IPS-NIHi7 (cell line): Measurements from ENCODE around the gene GGACT.
"Not testable (repeated sequence)": the region's sequence is repeated elsewhere in the genome, so short reads cannot be mapped to it uniquely, and the experiment has no call there.

Experiments
- DNase-seq: peaks from one replicate; pipeline ENCODE4 v3.0.0; 2012; ENCODE audit warnings: mixed read lengths; ENCODE audit errors: extremely low spot score

Gene GGACT

DNA sequence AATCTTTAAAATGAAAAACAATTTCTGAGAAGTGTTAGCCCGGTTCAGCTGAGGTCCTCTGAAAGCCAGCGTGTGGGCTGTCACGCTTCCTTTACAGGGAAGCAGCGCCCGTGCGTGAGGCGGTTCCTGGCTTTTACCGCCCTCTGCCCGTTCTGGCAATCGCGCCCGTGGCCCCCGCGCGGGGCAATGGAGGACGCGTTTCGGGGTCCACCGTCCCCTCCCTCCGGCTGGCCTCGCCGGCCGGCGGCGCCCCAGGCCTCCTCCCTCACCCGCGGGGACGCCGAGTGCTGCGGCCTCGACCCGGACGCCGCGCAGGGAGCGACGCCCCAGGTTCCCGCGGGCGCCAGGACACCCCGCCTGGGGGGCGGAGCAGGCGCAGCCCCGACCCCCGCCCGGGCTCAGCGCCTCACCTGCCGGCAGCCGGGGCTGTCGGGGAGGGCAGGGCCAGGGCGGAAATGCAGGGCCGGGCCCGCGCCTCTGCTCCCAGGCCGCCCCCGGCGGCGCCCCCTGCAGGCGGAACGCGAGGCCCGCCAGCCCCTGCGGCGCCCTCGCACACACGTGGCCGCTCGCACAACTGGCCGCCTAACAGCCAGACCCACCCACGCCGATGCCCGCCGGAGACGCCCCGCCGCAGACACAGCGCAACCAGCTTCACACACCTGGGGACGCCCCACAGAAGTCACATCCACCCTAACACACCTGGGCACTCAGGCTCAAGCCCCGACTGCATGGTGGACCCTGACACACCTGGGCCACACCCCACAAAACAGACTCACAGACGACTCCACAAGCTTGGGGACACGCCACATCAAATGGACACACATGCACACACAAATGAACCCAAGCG is at the start of gene GGACT:
GGACT (minus strand) TSS at position 459 of the 847 bp plus-strand sequence. CDS start 56,198 bp downstream, outside the sequence.
- DNase-seq: peak; percentile 97

DNA sequence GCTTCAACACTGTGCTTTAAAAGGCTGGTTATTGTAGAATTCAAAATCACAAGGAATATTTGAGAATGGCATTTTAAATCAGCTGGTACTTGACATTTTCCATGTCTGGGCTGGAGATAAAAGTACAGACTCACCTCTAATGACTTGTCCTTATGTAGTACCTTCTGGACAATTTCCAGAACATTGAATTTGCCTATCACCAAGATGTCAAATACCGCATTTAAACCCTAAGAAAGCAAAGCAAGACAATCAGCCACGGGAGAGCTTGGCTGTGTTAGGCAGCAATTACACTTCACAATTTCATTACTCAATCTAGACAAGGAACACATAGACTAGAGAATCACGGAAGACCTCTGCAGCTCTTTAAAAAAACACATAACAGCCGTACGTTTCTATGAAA is 49.2 kb upstream of the GGACT start:
- DNase-seq: no peak

DNA sequence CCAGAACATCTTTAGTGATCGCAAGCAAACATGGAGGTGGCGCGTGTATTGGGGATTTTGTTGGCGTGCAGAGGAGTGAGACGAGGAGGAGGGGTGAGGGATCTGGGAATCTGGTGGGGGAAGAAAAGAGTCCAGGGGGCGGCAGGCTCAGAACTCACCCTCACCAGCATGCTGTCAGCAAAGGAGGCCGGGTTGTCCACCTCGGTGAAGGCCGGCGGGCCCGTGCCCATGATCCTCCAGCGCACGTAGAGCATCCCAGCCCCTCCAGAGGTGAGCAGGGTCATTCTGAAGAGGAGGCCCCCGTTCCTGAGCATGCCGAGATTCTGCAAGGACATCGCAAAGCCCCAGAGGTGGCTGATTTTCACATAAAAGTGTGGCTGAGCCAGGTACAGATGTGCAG is 48.8 kb upstream of the GGACT start:
- DNase-seq: no peak

DNA sequence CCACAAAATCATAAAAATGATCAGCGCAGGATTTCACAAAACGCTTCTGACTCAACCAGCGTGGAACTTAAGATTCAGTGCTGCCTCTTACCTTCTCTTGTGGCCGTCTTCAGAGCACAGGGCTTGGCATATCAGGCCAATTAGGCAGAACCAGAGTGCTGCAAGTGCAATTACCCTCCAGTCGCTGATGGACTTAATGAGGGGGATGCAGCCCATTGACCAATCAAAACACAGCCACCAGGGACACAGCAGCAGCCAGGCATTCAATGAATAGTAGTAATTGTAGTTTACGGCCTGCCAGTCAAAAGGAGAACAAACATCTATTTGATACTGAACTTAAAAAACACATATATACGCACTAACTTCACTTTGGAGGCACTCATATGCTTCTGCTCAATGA is 47.9 kb upstream of the GGACT start:
- no peak for DNase-seq

DNA sequence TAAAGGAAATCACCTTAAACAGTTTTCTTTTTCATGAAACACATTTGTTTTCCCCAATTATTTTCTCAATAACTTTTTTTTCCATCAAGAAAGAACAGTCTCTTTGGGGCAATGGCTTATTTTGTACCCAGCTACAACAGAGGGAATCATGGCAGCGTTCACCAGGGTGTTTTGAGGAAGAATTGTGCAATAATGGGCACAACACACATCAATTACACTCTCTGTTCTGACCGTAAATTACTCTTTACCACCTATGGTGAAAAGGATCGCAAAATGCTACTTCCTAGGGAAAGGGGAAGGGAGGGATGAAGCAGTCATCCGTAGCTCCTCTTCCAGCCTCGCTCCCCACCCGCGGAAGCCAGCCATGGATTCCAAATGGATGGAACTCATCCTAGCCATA is 47.4 kb upstream of the GGACT start:
- DNase-seq: no peak

DNA sequence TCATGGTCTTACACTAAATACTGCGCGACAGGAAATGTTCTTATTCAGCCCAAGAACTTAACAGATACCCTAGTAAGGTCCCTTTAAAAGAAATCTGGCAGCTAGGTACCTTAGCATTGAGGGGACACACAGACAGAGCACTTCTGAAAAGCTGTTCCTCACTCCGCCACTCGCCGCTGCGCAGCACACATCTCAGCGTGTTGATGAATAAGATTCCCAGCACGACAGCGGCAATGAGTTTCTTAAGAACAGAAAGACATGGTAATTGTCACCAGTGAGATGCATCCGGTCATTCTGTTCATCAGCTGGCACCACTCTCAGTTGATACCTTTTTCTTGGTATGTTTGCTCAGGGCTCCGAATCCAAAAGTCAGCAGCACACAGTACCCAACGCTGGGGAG is 46.1 kb upstream of the GGACT start:
- DNase-seq: no peak

DNA sequence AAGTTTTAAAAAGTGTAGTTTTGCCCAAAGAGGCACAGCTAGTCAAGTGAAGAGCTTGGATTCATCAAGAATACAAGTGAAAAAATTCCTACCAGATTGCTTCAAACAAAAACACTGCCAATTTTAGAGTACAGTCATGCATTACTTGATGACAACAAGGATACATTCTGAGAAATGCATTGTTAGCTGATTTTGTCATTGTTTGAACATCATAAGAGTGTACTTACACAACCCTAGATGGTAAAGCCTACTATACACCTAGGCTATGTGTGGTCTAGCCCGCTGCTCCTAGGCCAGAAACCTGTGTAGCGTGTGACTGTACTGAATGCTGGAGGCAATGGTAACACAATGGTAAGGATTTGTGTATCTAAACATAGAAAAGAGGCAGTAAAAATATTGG is 44.9 kb upstream of the GGACT start:
- DNase-seq: no peak

DNA sequence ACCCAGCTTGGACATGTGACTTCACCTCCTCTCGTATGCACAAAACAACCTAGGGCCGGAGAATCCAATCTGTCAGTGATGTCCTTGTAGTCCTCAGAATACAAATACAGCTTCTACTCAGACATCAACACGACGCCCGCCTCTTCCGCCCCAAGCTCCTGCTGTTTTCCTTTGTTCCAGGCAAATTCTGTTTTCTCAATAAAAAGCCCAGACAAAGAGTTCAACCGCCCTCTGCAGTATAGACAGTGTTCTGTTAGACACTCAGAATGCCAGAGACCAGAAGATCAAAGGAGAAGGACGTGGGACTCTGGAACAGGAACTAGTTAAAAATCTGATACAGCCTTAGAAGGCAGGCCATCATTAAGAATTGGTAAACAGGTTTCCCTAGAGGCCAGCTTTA is 42.0 kb upstream of the GGACT start:
- no peak for DNase-seq

DNA sequence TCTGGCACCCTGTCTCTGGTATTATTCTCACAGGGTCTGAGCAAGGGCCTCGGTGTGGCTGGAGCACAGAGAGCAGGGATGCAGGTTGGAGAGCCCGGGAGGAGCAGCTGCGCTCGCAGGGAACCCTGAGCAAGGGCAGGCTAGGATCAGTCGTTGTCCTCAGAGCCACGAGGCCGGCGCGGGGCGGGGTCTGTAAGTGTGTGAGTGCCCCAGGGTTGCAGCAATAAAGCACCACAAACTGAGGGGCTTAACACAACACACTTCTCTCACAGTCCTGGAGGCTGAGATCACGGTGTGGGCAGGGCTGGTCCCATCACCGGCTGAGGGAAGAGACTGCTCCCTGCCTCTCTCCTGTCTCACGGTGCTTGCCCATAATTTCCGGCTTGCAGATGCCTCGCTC is 38.5 kb upstream of the GGACT start:
- DNase-seq: no peak

DNA sequence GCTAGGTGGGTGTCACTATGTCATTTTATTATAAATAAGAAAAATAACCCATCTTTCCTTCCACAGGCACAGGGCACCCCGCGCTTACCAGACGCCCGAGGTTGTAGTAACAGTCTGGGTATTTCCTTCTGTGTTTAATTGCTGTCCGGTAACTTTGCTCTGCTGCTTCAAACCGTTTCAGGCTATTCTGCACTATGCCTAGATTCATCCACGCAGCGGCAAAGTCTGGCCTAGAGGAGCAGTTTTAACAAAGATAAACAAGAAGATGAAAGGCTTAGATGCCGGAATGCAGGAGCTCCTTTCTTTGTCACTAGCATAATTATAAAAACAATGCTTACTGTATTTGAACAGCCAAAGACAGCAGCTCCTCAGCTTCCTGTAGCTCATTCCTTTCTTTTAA is 36.9 kb upstream of the GGACT start:
- no peak for DNase-seq

DNA sequence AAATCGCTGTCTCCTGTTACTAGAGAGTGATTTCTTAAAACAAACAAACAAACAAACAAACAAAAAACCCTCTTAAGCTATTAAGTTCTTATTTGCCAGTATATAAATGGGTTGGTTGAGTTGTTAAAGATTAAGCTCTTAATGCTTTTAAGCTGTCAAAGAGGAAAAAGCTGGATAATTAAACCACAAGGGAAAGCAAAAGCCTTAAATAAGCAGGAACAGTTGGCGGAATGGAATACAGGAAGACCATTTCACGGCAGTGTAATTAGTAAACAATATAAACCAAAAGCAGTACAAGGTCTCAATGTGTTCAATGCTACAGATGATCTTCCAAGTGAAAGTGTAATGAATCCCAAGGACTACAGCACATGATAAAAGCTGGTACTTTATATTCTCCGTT is 32.2 kb upstream of the GGACT start:
- DNase-seq: no peak

DNA sequence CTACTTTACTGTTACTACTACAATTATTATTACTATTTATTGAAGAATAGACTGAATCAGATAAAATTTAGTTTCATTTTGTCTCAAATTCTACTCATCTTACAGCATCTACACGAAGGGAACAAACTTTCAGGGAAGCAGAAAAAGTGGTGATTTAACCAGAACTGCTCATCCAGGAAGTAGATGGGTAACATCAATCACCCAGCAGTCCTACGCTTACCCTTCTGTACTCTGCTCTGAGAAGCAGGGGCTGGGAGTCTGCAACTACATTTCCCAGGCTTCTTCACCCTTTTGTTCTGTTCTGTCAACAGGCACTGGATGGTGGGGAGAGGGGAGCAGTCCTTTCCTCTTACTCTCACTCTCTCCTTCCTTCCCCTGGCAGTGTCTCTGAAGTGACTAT is 31.4 kb upstream of the GGACT start:
- DNase-seq: no peak

DNA sequence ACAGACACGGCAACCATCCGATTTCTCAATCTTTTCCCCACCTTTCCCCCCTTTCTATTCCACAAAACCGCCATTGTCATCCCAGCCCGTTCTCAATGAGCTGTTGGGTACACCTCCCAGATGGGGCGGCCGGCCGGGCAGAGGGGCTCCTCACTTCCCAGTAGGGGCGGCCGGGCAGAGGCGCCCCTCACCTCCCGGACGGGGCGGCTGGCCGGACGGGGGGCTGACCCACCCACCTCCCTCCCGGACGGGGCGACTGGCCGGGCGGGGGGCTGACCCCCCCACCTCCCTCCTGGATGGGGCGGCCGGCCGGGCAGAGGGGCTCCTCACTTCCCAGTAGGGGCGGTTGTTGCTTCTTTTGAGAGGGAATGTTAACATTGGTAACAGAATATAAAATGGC is 30.3 kb upstream of the GGACT start:
- DNase-seq: not testable (repeated sequence)

DNA sequence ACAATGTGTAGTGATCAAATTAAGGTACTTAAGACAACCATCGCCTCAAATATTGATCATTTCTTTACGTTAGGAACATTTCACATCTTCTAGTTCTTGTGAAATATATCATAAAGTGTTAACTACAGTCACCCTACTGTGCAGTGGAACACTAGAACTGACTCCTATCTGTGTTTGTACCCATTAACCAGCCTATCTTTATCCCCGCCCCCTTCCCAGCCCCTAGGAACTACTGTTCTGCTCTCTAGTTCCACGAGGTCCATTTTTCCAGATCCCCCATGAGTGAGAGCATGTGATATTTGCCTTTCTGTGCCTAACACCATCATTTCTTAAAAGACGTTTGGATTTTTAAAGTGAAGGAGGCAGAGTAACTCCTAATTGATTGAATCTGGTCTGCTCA is 24.4 kb upstream of the GGACT start:
- no peak for DNase-seq

DNA sequence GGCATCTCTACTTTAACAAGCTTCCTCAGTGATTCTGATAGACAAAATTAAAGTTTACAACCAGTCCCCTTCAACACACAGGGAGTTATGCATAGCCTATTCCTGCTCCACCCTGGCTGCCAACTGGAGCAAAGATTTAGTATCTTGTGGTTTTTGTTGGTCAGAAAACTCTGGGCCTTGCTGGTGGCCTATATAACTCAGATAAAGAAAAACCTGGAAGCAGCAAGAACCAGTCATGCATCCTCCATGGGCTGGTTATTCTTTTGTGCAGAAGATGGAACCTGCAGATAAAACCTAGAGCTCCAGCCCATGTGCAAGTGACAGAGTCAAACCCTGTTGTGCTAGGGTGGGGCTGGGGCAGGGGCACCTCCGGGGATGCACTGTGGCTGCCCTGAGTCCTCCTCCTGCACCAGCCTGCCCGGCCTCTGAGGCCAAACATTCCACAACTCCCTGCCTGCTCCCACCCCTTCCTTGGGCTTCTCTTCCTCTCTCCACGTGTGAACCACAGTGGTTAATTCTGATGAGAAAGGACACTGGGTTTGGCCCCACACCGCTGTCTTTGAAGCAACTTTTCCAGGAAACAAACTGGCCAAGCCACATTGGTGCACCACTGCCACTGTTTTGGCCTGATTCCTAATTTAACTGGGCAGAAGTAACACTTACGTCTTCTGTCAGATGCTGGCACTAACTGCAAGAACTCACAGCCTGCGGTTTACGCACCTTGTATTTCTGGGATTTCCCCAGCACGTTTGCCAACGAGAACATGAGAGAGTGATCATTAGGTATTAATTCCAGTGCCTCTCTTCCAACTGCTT is 23.3 kb upstream of the GGACT start:
- DNase-seq: no peak

DNA sequence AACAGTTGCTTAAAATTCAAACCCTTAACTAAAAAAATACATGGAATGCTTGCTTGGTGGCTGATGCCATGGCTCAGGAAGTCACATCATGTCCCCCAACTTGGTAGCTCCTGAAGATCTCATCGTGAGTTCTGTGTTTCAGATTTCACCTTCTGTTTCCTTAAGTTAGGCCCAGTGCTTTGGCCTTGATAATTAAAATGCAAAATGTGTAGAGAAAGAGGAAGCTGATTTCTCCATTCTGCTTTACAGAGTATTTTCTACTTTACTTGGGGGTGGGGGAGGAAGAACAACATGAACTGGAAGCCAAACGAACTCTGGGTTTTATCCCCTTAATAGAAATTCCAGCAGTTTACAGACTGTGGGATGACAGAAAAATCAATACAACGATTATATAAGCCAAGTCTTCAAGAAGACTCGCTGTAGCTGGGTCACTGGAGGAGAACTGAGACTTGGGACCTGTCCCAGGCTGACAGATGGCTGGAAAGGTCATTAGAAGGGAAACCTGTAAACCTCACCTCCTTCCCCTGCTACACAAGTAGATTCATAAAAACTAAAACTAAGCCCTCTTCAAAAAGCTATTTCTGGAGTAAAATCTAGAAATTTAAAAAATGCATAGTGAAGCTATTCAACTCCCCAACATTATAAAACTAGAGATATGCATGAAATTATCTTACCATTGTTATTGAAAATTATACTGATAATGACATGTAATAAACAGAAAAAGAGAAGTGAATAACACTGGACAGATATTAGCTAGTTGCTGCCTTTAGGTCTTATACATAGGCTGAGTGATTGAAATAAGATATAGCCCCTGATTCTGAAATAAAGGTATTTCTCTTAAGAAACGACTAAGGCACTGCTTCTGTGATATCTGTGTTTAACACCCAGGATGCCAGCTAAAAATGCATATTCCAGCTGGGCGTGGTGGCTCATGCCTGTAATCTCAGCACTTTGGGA is 22.1 kb upstream of the GGACT start:
- DNase-seq: no peak

DNA sequence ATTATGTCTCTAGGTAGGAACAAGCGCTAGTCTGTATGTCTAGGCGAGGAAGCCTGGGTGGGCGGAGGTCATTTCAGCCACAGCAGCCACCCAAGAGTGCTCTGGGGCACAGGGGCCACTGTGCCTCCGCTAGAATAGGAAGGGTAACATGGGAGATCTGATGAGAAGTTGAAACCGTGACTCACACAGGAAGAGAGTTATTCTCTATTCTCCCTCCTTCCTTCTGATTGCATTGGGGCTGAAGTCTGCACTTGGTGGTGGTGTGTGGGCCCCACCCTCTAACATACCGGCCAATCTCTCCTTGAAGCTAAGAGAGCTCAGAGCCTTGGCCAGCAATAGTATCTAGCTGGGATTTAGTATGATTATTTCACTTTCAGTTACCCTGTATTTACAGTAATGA is 20.3 kb upstream of the GGACT start:
- DNase-seq: no peak

DNA sequence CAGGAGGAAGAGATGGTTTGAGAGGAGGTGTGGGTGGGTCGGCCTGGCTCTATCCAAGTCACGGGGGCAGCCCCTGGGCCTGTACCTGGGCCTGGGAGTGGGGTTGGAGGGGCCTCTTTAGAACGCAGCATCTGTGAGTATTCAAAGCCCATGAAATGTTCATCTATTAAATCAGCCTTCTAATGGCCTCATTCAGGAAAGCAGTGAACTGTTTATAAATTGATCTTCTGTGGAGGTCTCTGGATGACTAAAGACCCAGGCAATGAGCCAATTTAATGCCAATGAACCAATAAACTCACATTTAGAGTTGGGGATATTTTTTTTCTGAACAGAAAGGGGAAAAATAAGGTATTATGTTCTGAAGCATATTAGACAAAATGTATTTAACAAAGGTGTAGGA is 19.9 kb upstream of the GGACT start:
- DNase-seq: no peak

DNA sequence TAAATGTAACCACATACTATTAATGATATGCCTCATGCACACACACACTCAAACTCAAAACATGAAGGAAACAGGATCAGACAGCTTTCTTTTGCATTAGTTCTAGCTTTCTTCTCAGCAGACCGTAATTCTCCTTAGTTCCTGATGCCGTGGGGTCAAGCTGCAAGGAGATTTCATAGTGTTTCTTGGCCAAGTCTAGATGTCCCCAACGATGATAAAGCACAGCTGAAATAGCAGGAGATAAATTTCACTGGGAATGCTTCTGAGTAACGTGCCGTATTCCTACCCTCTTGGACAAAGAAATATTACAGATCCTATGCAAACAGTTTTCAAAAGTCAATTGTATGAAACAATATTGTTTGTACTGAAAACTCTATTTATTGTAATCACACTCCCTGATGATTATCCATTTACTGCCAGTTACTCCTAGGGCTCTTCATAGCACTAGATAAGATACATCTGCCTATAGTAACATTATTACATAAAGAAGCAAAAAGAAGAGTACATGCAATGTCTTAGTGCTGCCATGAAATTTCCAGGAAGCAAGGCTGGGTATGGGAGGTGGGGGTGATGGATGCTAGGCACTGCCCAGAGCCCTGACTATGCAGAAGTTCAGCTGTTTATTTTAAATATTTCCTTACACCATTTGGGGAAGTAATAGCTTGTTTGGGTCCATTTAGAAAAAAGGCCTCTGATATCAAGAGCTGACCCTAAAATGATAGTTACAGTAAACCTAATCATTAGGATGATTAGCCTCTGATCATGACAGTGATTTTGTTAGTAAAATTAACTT is 16.5 kb upstream of the GGACT start:
- DNase-seq: no peak

DNA sequence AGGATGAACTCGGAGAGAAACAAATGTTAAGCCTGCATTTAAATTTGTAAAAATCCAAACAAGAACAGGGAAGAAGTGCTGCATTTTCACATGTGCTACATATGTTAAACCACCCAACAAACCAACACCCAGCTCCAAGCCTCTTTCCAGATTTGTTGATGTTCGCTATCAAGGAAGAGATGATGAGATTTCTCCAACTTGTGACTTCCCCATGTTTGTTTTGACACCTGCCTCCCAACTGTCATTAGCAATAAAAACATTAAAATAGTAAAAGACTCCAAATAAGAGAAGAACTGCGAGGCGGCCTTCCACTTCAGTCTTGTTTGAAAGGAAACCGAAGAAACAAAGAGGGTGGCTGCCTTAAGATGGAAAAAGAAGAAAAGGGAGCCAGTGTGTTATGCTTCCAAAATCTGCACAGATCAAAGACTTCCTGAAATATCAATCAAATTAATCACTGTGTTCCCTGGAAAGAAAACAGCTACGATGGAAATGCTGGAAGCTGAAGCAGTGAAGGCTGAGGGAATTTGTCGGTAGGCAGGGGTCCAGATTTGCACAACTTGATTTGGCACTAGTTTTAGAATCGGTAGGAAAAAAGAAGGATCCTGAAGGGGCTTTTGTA is 14.0 kb upstream of the GGACT start:
- no peak for DNase-seq

DNA sequence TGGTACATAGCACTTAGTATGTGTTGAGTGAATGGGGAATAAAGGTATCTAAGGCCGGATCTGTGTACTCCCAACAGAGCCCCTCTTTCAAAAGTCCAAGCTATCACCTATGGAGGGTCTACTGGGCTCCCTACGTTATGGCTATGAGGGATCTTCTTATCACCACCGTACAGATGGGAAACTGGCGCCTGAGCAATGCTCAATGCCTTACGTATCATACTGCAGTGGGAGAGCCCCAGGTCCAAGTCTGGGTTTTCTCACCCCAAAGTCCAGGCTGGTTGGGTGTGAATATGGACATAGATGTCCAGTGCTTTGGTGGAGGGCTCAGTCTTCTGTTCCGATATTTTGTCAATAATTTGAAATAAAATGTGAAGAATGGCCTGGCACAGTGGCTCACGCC is 13.1 kb upstream of the GGACT start:
- no peak for DNase-seq
